SK-N-SH treated with all-trans-retinoic acid at 6 μM for 48 hours (cell line): Measurements from ENCODE around the gene TMEM86A.

ENCODE experiments used
- ATAC-seq: fragments of 200-7000 bp; cut with Tn5 transposase; 3 replicates; pipeline ENCODE4 v1.9.1; 2020; ENCODE audit warnings: mild to moderate bottlenecking, moderate library complexity
- ARNTL ChIP-seq: fragments of 450-650 bp; formaldehyde crosslinking; IDR thresholded peaks from 2 replicates; pipeline ENCODE4 v1.5.0; 2020; ENCODE audit warnings: low read depth, mild to moderate bottlenecking, moderate library complexity, borderline replicate concordance
- BACH2 ChIP-seq: fragments of 250-450 bp; sonication (Bioruptor Pico); IDR thresholded peaks from 2 replicates; pipeline ENCODE4 v1.9.0; 2021; ENCODE audit warnings: mild to moderate bottlenecking, borderline replicate concordance
- CSDC2 ChIP-seq: fragments of 250-450 bp; sonication (Bioruptor Pico); IDR thresholded peaks from 2 replicates; pipeline ENCODE4 v1.5.0; 2020; ENCODE audit warnings: mild to moderate bottlenecking, moderate library complexity
- ESRRG ChIP-seq: fragments of 250-450 bp; sonication (Bioruptor Pico); IDR thresholded peaks from 2 replicates; pipeline ENCODE4 v1.6.1; 2021; ENCODE audit warnings: mild to moderate bottlenecking
- ISL1 ChIP-seq: fragments of 250-450 bp; sonication (Bioruptor Pico); IDR thresholded peaks from 2 replicates; pipeline ENCODE4 v2.1.2; 2022; ENCODE audit warnings: mild to moderate bottlenecking, moderate library complexity
- OSR1 ChIP-seq: fragments of 250-450 bp; sonication (Bioruptor Pico); IDR thresholded peaks from 2 replicates; pipeline ENCODE4 v1.8.0; 2022; ENCODE audit warnings: moderate library complexity, mild to moderate bottlenecking, inconsistent platforms
- PPARA ChIP-seq: fragments of 250-450 bp; sonication (Bioruptor Pico); IDR thresholded peaks from 2 replicates; pipeline ENCODE4 v1.5.0; 2020; ENCODE audit warnings: mild to moderate bottlenecking, borderline replicate concordance
- RARB ChIP-seq: fragments of 250-450 bp; sonication (Bioruptor Pico); IDR thresholded peaks from 2 replicates; pipeline ENCODE4 v1.8.0; 2021; ENCODE audit warnings: mild to moderate bottlenecking, moderate library complexity
- SNAI2 ChIP-seq: fragments of 250-450 bp; sonication (Bioruptor Pico); IDR thresholded peaks from 2 replicates; pipeline ENCODE4 v1.5.0; 2020; ENCODE audit warnings: mild to moderate bottlenecking, moderate library complexity
- TCF4 ChIP-seq: fragments of 250-450 bp; sonication (Bioruptor Pico); IDR thresholded peaks from 2 replicates; pipeline ENCODE4 v1.8.0; 2021; ENCODE audit warnings: mild to moderate bottlenecking, moderate library complexity, borderline replicate concordance
- TOX ChIP-seq: fragments of 250-450 bp; sonication (Bioruptor Pico); IDR thresholded peaks from 2 replicates; pipeline ENCODE4 v1.8.0; 2021; ENCODE audit warnings: mild to moderate bottlenecking, moderate library complexity, borderline replicate concordance
- ZC3H10 ChIP-seq: fragments of 250-450 bp; sonication (Bioruptor Pico); IDR thresholded peaks from 2 replicates; pipeline ENCODE4 v1.5.1; 2021; ENCODE audit warnings: mild to moderate bottlenecking, moderate library complexity
- ZFP3 ChIP-seq: fragments of 250-450 bp; sonication (Bioruptor Pico); IDR thresholded peaks from 2 replicates; pipeline ENCODE4 v1.5.0; 2020; ENCODE audit warnings: mild to moderate bottlenecking, moderate library complexity
- ZFP30 ChIP-seq: fragments of 450-650 bp; formaldehyde crosslinking; IDR thresholded peaks from 2 replicates; pipeline ENCODE4 v1.5.0; 2022; ENCODE audit warnings: mild to moderate bottlenecking, moderate library complexity
- ZNF565 ChIP-seq: fragments of 450-650 bp; formaldehyde crosslinking; conservative IDR thresholded peaks from 2 replicates; pipeline ENCODE4 v1.5.0; 2020; ENCODE audit warnings: low read depth, mild to moderate bottlenecking, moderate library complexity
- ZNF70 ChIP-seq: fragments of 450-650 bp; formaldehyde crosslinking; IDR thresholded peaks from 2 replicates; pipeline ENCODE4 v1.5.0; 2020; ENCODE audit warnings: mild to moderate bottlenecking, moderate library complexity
- ZNF8 ChIP-seq: fragments of 450-650 bp; formaldehyde crosslinking; IDR thresholded peaks from 2 replicates; pipeline ENCODE4 v1.5.0; 2020; ENCODE audit warnings: mild to moderate bottlenecking, moderate library complexity
- TF ChIP-seq, protein P1 (sequence below): fragments of 250-450 bp; sonication (Bioruptor Pico); IDR thresholded peaks from 2 replicates; pipeline ENCODE4 v1.5.1; 2020; ENCODE audit warnings: low read depth, mild to moderate bottlenecking, moderate library complexity
- TF ChIP-seq, protein P2 (sequence below): fragments of 250-450 bp; sonication (Bioruptor Pico); IDR thresholded peaks from 2 replicates; pipeline ENCODE4 v1.5.0; 2020; ENCODE audit warnings: mild to moderate bottlenecking, moderate library complexity
- TF ChIP-seq, protein P3 (sequence below): fragments of 250-450 bp; sonication (Bioruptor Pico); IDR thresholded peaks from 2 replicates; pipeline ENCODE4 v1.5.1; 2021; ENCODE audit warnings: mild to moderate bottlenecking, moderate library complexity

The TMEM86A gene, protein sequence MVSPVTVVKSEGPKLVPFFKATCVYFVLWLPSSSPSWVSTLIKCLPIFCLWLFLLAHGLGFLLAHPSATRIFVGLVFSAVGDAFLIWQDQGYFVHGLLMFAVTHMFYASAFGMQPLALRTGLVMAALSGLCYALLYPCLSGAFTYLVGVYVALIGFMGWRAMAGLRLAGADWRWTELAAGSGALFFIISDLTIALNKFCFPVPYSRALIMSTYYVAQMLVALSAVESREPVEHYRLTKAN

DNA sequence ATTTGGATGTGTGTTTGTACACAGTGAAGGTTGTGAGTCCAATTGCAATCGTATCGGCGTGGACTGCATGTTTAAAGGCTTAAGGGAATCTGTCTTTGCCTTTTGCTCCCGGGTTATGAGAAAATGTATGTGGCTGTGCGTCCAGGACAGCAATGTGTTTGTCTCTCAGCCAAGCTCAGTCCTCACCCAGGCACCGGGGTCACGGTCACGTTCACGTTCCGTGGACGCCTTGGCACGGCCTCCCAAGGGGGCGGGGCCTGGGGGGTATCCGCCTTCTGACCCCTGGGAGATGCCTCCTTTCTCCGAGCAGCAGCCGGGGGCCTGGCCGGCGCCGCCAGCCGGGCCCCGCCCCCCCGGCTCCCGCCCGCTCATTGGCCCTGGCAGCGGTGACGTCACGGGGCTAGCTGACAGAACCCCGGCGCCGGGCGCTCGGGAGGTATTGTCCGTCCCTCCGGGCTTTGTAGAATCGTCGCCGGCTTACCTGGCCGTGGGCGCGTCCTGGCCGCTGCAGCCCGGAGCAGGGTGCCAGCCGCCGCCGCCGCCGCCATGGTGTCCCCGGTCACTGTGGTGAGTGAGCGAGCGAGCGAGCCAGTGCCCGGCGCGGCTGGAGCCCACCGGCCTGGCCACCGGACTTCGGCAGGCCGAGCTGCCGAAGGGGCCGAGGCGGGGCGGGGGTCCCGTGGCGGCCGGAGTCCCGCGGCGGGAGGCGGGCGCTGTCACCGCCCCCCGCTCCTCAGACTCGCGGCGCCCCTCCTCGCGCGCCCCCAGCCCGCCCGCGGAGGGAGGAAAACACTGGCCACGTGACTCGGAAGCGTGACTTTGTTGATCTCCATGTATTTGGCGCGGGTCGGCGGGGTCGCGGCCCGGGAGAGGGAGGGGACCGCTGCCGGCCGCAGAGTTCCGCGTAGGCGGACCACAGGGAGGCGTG is at the start of gene TMEM86A:
Gene TMEM86A, plus strand, starts transcription at position 439 of the 928 bp plus-strand sequence. Its CDS starts 108 bp downstream, at position 547.
- TF ChIP-seq RARB (CRISPR knock-in tag) (no peak), ISL1 (no peak), ZFP30 (CRISPR knock-in tag) (no peak), ARNTL (CRISPR knock-in tag) (no peak), TCF4 (CRISPR knock-in tag) (no peak), ZNF8 (peak; percentile 44; the same call in 1 of the 2 replicates), SNAI2 (no peak)
- TF ChIP-seq, protein P1, sequence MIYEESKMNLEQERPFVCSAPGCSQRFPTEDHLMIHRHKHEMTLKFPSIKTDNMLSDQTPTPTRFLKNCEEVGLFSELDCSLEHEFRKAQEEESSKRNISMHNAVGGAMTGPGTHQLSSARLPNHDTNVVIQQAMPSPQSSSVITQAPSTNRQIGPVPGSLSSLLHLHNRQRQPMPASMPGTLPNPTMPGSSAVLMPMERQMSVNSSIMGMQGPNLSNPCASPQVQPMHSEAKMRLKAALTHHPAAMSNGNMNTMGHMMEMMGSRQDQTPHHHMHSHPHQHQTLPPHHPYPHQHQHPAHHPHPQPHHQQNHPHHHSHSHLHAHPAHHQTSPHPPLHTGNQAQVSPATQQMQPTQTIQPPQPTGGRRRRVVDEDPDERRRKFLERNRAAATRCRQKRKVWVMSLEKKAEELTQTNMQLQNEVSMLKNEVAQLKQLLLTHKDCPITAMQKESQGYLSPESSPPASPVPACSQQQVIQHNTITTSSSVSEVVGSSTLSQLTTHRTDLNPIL (CRISPR knock-in tag): no peak
- TF ChIP-seq, protein P2, sequence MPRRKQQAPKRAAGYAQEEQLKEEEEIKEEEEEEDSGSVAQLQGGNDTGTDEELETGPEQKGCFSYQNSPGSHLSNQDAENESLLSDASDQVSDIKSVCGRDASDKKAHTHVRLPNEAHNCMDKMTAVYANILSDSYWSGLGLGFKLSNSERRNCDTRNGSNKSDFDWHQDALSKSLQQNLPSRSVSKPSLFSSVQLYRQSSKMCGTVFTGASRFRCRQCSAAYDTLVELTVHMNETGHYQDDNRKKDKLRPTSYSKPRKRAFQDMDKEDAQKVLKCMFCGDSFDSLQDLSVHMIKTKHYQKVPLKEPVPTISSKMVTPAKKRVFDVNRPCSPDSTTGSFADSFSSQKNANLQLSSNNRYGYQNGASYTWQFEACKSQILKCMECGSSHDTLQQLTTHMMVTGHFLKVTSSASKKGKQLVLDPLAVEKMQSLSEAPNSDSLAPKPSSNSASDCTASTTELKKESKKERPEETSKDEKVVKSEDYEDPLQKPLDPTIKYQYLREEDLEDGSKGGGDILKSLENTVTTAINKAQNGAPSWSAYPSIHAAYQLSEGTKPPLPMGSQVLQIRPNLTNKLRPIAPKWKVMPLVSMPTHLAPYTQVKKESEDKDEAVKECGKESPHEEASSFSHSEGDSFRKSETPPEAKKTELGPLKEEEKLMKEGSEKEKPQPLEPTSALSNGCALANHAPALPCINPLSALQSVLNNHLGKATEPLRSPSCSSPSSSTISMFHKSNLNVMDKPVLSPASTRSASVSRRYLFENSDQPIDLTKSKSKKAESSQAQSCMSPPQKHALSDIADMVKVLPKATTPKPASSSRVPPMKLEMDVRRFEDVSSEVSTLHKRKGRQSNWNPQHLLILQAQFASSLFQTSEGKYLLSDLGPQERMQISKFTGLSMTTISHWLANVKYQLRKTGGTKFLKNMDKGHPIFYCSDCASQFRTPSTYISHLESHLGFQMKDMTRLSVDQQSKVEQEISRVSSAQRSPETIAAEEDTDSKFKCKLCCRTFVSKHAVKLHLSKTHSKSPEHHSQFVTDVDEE (CRISPR knock-in tag): no peak
- TF ChIP-seq, all 23 proteins: peak for 1
- peak; percentile 95 for ATAC-seq

DNA sequence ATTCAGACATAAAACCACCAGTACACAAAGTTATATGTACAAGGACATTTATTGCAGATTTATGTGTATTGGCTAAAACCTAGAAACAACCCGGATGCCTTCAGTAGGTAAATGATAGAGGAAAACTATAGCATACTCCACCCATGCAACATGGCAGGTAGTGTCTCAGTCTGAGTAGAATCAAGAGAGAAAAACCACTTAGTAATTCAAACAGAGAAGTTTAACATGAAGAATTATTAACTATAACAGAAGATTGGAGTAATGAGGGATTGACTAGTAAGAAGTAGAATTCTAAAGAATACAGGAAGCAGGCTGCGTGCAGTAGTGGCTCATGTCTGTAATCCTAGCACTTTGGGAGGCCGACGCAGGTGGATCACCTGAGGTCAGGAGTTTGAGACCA is 48.2 kb upstream of the TMEM86A start:
- TF ChIP-seq, protein P2 (CRISPR knock-in tag): no peak
- no peak for TF ChIP-seq ESRRG (CRISPR knock-in tag)
- no peak for TF ChIP-seq ARNTL (CRISPR knock-in tag)
- TF ChIP-seq TOX: no peak
- no peak for TF ChIP-seq OSR1 (CRISPR knock-in tag)
- no peak for TF ChIP-seq ZFP3 (CRISPR knock-in tag)
- no peak for TF ChIP-seq RARB (CRISPR knock-in tag)
- no peak for TF ChIP-seq BACH2 (CRISPR knock-in tag)
- TF ChIP-seq CSDC2 (CRISPR knock-in tag): no peak
- no peak for TF ChIP-seq PPARA (CRISPR knock-in tag)
- no peak for TF ChIP-seq ZNF565
- TF ChIP-seq ZNF8: no peak
- TF ChIP-seq, protein P3, sequence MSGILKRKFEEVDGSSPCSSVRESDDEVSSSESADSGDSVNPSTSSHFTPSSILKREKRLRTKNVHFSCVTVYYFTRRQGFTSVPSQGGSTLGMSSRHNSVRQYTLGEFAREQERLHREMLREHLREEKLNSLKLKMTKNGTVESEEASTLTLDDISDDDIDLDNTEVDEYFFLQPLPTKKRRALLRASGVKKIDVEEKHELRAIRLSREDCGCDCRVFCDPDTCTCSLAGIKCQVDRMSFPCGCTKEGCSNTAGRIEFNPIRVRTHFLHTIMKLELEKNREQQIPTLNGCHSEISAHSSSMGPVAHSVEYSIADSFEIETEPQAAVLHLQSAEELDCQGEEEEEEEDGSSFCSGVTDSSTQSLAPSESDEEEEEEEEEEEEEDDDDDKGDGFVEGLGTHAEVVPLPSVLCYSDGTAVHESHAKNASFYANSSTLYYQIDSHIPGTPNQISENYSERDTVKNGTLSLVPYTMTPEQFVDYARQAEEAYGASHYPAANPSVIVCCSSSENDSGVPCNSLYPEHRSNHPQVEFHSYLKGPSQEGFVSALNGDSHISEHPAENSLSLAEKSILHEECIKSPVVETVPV (CRISPR knock-in tag): no peak
- TF ChIP-seq, protein P1 (CRISPR knock-in tag): no peak
- TF ChIP-seq ZC3H10: no peak
- no peak for TF ChIP-seq ZNF70
- no peak for TF ChIP-seq ZFP30 (CRISPR knock-in tag)
- no peak for ATAC-seq
